Activated CD8-positive, alpha-beta memory T cell treated with anti-CD3 and anti-CD28 coated beads for 48 hours (primary cell): ENCODE data around the gene RTP5.

Experiments
- DNase-seq, 3 experiments: peaks; one replicate each; pipeline ENCODE4 v3.0.0-alpha.2; 2020; ENCODE audit warnings: low read depth in 2 of 3, low spot score in 2 of 3

The RTP5 gene

GRCh38 chr2:241886840-241887447 lies 17.4 kb downstream of the RTP5 start:
- no peak for DNase-seq

GRCh38 chr2:241887806-241888522 lies 18.4 kb downstream of the RTP5 start:
- DNase-seq, result no peak

GRCh38 chr2:241888641-241889040 lies 19.1 kb downstream of the RTP5 start:
- DNase-seq, result no peak

GRCh38 chr2:241890524-241891235 lies 21.2 kb downstream of the RTP5 start:
- DNase-seq, result no peak

- DNase-seq, result no peak
Observed at GRCh38 chr2:241891315-241891987, 21.9 kb downstream of the RTP5 start.

GRCh38 chr2:241891988-241892298 lies 22.4 kb downstream of the RTP5 start:
- no peak for DNase-seq

- no peak for DNase-seq
Observed at GRCh38 chr2:241892299-241893137, 23.0 kb downstream of the RTP5 start.

GRCh38 chr2:241893265-241893664 lies 23.7 kb downstream of the RTP5 start:
- DNase-seq, result no peak

GRCh38 chr2:241894056-241894641 lies 24.6 kb downstream of the RTP5 start:
- no peak for DNase-seq

GRCh38 chr2:241894681-241895426 lies 25.3 kb downstream of the RTP5 start:
- DNase-seq, result no peak

- no peak for DNase-seq
Observed at GRCh38 chr2:241895427-241895711, 25.8 kb downstream of the RTP5 start.

GRCh38 chr2:241895712-241896641 lies 26.4 kb downstream of the RTP5 start:
- DNase-seq, result no peak

- DNase-seq, result no peak
Observed at GRCh38 chr2:241896746-241897201, 27.2 kb downstream of the RTP5 start.

GRCh38 chr2:241897231-241897916 lies 27.8 kb downstream of the RTP5 start:
- DNase-seq, result no peak

GRCh38 chr2:241898463-241899270 lies 29.1 kb downstream of the RTP5 start:
- DNase-seq, result no peak

- no peak for DNase-seq
Observed at GRCh38 chr2:241900251-241901017, 30.9 kb downstream of the RTP5 start.

- no peak for DNase-seq
Observed at GRCh38 chr2:241901018-241901380, 31.5 kb downstream of the RTP5 start.
